ENCODE data around the gene ZSCAN5A. TPM values are rescaled to one million over a fixed set of nuclear protein-coding genes. Genes with fewer than 3 reads are reported as not detected.

Gene ZSCAN5A
- total and polyA plus RNA-seq, 9 of the 15 experiments (the other 6 are each of a cell fraction or from before 2014, with no cell fraction given): 5.8 to 15.3 (median 11.8) TPM

GRCh38 chr19:56221851-56222250, 92.8 kb downstream of the ZSCAN5A start:
- in situ Hi-C loops (cut with MboI) (no loop called here), intact Hi-C loops (cut with micrococcal nuclease) (no loop called here)
- no peaks in the 10 kb centered on the region for H3K9me1 ChIP-seq (ENCODE audit: control insufficient read depth, insufficient read depth, low read length)
- no TSS peak for BruUV-seq (replicated peaks)
- no peaks in the 10 kb centered on the region for H4K20me1 ChIP-seq (replicated peaks; ENCODE audit: control insufficient read depth, insufficient read depth, low read length)
- DNase-seq (ENCODE audit: extremely low read depth in 1 of 4, low spot score in 3 of 4) (no peak), ATAC-seq (no peak), FAIRE-seq (no peak)
- peaks cover 0 to 10% of the 10 kb centered on the region in 2 experiments; a peak in 3 of 5 replicates for H3K4me1 ChIP-seq (replicated peaks in 1 of 2; ENCODE audit: control insufficient read depth in 2 of 2, insufficient read depth in 2 of 2, low read length in 2 of 2)
- H2AFZ ChIP-seq (ENCODE audit: low read depth, low read length): no peak overlapping the region
- no peak overlapping the region for H3K4me3 ChIP-seq
- H3K9ac ChIP-seq (ENCODE audit: insufficient read depth in 1 of 2, low read depth in 2 of 2, low read length in 2 of 2): no peak overlapping the region
- peaks cover 0 to 15% of the 10 kb centered on the region in 2 experiments; a peak in 2 of 5 replicates for H3K27me3 ChIP-seq (ENCODE audit: control insufficient read depth in 2 of 2, insufficient read depth in 2 of 2, low read length in 2 of 2)
- ChIA-PET CTCF (ENCODE audit: low intra/inter-chr PET ratio) (no interaction called here), POLR2A (no interaction called here)
- H3K27ac ChIP-seq (ENCODE audit: extremely low read depth, low read depth, low read length): no peak overlapping the region
- H3K4me2 ChIP-seq (ENCODE audit: insufficient read depth, low read length): no peak overlapping the region
- H3K36me3 ChIP-seq (ENCODE audit: control insufficient read depth, insufficient read depth, low read length): no peaks in the 10 kb centered on the region
- 62% methylated on average over 14 of the region's 14 CpGs for WGBS (ENCODE audit: insufficient coverage, low coverage, missing lambda C conversion rate)
- peaks cover 2% of the 10 kb centered on the region; the same call in 1 of the 2 replicates for H3K9me3 ChIP-seq (replicated peaks; ENCODE audit: control insufficient read depth, insufficient read depth, low read depth, low read length)
- no peaks in the 10 kb centered on the region for H3K79me2 ChIP-seq (ENCODE audit: control insufficient read depth, insufficient read depth, low read length)
- TF ChIP-seq CTCF (IDR thresholded peaks at IDR 0.05 in 2 of 3, conservative IDR thresholded peaks at IDR 0.05 in 1 of 3; ENCODE audit: insufficient read depth in 2 of 3, low read depth in 1 of 3, low read length in 3 of 3): peak in 1 of 3 experiments; percentile 22; a peak in 1 of 6 replicates
- TF ChIP-seq CHD7 (IDR thresholded peaks at IDR 0.05; ENCODE audit: low read depth, low read length): no peak

All from K562 (cell line).